HepG2 (cell line): Measurements from ENCODE around the gene TMEM129. TPM values are rescaled to one million over a fixed set of nuclear protein-coding genes. Genes with fewer than 3 reads are reported as not detected.
A peak's percentile ranks its signal among the peaks of the same experiment; 100 is the strongest.

ENCODE experiments used
- ASH2L ChIP-seq: fragments of 300-600, 200-600 bp; sonication (generic); IDR thresholded peaks from 2 replicates; pipeline ENCODE4 v1.7.0; 2017; ENCODE audit warnings: low read depth, mild to moderate bottlenecking, moderate library complexity, mixed read lengths, low read length; ENCODE audit not compliant: insufficient read length
- HDAC2 ChIP-seq: sonication (generic); formaldehyde crosslinking; IDR thresholded peaks from 2 replicates; pipeline ENCODE4 v1.4.0; 2020; ENCODE audit warnings: missing genetic modification reagents
- MTF1 ChIP-seq: sonication (generic); formaldehyde crosslinking; IDR thresholded peaks from 2 replicates; pipeline ENCODE4 v1.5.0; 2020; ENCODE audit warnings: missing genetic modification reagents
- MXD1 ChIP-seq: sonication (generic); formaldehyde crosslinking; IDR thresholded peaks from 2 replicates; pipeline ENCODE4 v1.4.0; 2020; ENCODE audit warnings: mild to moderate bottlenecking, missing genetic modification reagents
- NBN ChIP-seq: fragments of 450-650 bp; conservative IDR thresholded peaks from 2 replicates; pipeline ENCODE4 v1.6.1; 2017
- NFKBIZ ChIP-seq: IDR thresholded peaks from 2 replicates; pipeline ENCODE4 v1.6.1; 2018; ENCODE audit warnings: missing genetic modification reagents, missing compliant biosample characterization
- RCOR2 ChIP-seq: IDR thresholded peaks from 2 replicates; pipeline ENCODE4 v1.6.1; 2016; ENCODE audit warnings: missing biosample characterization, missing genetic modification reagents
- RFX3 ChIP-seq: IDR thresholded peaks from 2 replicates; pipeline ENCODE4 v1.6.1; 2016; ENCODE audit warnings: missing biosample characterization, missing genetic modification reagents
- SMAD1 ChIP-seq: sonication (generic); formaldehyde crosslinking; IDR thresholded peaks from 2 replicates; pipeline ENCODE4 v1.4.0; 2020; ENCODE audit warnings: missing genetic modification reagents, low read depth, mild to moderate bottlenecking, borderline replicate concordance
- SMC3 ChIP-seq: IDR thresholded peaks from 2 replicates; pipeline ENCODE4 v1.6.1; 2011; ENCODE audit warnings: low read length, improper control_type of control experiment
- SMYD3 ChIP-seq: sonication (generic); formaldehyde crosslinking; IDR thresholded peaks from 2 replicates; pipeline ENCODE4 v1.8.1; 2023; ENCODE audit warnings: mild to moderate bottlenecking, missing genetic modification reagents
- SOX13 ChIP-seq, 3 experiments: fragments of 450-650 bp in 1 of 3; sonication (generic) in 1 of 3; formaldehyde crosslinking in 1 of 3; IDR thresholded peaks in 2 of 3; conservative IDR thresholded peaks in 1 of 3; 2 replicates each; pipeline versions ENCODE4 v1.5.0 to v1.6.1; 2016 to 2020; ENCODE audit warnings: antibody characterized with exemption in 1 of 3, mild to moderate bottlenecking in 1 of 3, missing compliant biosample characterization in 1 of 3, missing genetic modification reagents in 1 of 3, moderate library complexity in 1 of 3
- TAF1 ChIP-seq: sonication (generic); formaldehyde crosslinking; IDR thresholded peaks from 2 replicates; pipeline ENCODE4 v1.4.0; 2020; ENCODE audit warnings: missing genetic modification reagents
- TEAD3 ChIP-seq: optimal IDR thresholded peaks from 2 replicates; pipeline ENCODE3; 2016; ENCODE audit warnings: borderline replicate concordance
- TRIM24 ChIP-seq: sonication (generic); formaldehyde crosslinking; IDR thresholded peaks from 2 replicates; pipeline ENCODE4 v1.8.0; 2022; ENCODE audit warnings: mild to moderate bottlenecking, missing genetic modification reagents
- U2AF1 ChIP-seq: fragments of 200-400 bp; formaldehyde crosslinking; optimal IDR thresholded peaks from 2 replicates; pipeline ENCODE3; 2017; ENCODE audit warnings: mild to moderate bottlenecking, low read depth, low read length
- U2AF2 ChIP-seq: fragments of 200-400 bp; formaldehyde crosslinking; IDR thresholded peaks from 2 replicates; pipeline ENCODE4 v1.6.1; 2017; ENCODE audit warnings: low read depth, mild to moderate bottlenecking, low read length
- ZBTB44 ChIP-seq: sonication (generic); formaldehyde crosslinking; IDR thresholded peaks from 2 replicates; pipeline ENCODE4 v1.4.0; 2020; ENCODE audit warnings: missing genetic modification reagents
- ZFP1 ChIP-seq: IDR thresholded peaks from 2 replicates; pipeline ENCODE4 v1.6.1; 2016
- ZNF225 ChIP-seq: sonication (generic); formaldehyde crosslinking; IDR thresholded peaks from 2 replicates; pipeline ENCODE4 v1.4.0; 2020; ENCODE audit warnings: mild to moderate bottlenecking, missing genetic modification reagents
- ZNF557 ChIP-seq: sonication (generic); formaldehyde crosslinking; IDR thresholded peaks from 2 replicates; pipeline ENCODE4 v1.4.0; 2020; ENCODE audit warnings: missing genetic modification reagents
- ZNF747 ChIP-seq: sonication (generic); formaldehyde crosslinking; IDR thresholded peaks from 2 replicates; pipeline ENCODE4 v1.8.1; 2023; ENCODE audit warnings: missing genetic modification reagents, mild to moderate bottlenecking, borderline replicate concordance
- ZNF749 ChIP-seq: sonication (generic); formaldehyde crosslinking; IDR thresholded peaks from 2 replicates; pipeline ENCODE4 v1.8.0; 2022; ENCODE audit warnings: mild to moderate bottlenecking, missing genetic modification reagents, moderate library complexity, borderline replicate concordance
- ZNF850 ChIP-seq: sonication (generic); formaldehyde crosslinking; conservative IDR thresholded peaks from 2 replicates; pipeline ENCODE4 v1.9.0; 2021; ENCODE audit warnings: mild to moderate bottlenecking, missing genetic modification reagents
- polyA plus RNA-seq, 8 experiments: library from polyadenylated mRNA; depleted of rRNA in 3 of 8; stranded (reverse) in 7 of 8; unstranded in 1 of 8; fragments of >200 nt; fragmentation: Illumina TruSeq in 4 of 8; extraction: Trizol in 4 of 8; gene quantifications; 2 replicates each; pipeline versions ENCODE4 v1.2.1 to v1.2.3, GENCODE V29; 2011 to 2016; ENCODE audit warnings: low read depth in 4 of 8, missing spikeins in 1 of 8, mixed read lengths in 1 of 8; ENCODE audit not compliant: insufficient read depth in 1 of 8
- total RNA-seq, 5 experiments: library from RNA; depleted of rRNA; stranded (reverse); fragments of >200 nt; fragmentation: Illumina TruSeq; extraction: Trizol; gene quantifications; 2 replicates each; pipeline ENCODE4 v1.2.3, GENCODE V29; 2016; ENCODE audit warnings: low read depth in 1 of 5
- TF ChIP-seq, protein P1 (sequence below): sonication (generic); formaldehyde crosslinking; IDR thresholded peaks from 2 replicates; pipeline ENCODE4 v1.4.0; 2020; ENCODE audit warnings: mild to moderate bottlenecking, low read depth, missing genetic modification reagents
- TF ChIP-seq, protein P2 (sequence below): sonication (generic); formaldehyde crosslinking; IDR thresholded peaks from 2 replicates; pipeline ENCODE4 v1.9.0; 2022; ENCODE audit warnings: low read depth, missing genetic modification reagents

Gene TMEM129
- total and polyA plus RNA-seq, 2 of the 13 experiments (the other 11 are each of a cell fraction or from before 2014, with no cell fraction given), result 19.0 to 25.8 TPM

- no peak for TF ChIP-seq SOX13 (IDR thresholded peaks at IDR 0.05)
- no peak for TF ChIP-seq SOX13 (CRISPR knock-in tag; conservative IDR thresholded peaks at IDR 0.05 in 1 of 2, IDR thresholded peaks at IDR 0.05 in 1 of 2)
- peak; percentile 59; the same call in 1 of the 2 replicates for TF ChIP-seq ZNF225 (CRISPR knock-in tag)
- no peak for TF ChIP-seq ZFP1 (CRISPR knock-in tag)
- no peak for TF ChIP-seq U2AF2
- TF ChIP-seq ZNF850 (CRISPR knock-in tag), result no peak
- TF ChIP-seq ZBTB44 (CRISPR knock-in tag), result no peak
- TF ChIP-seq ZNF747 (CRISPR knock-in tag), result no peak
- peak; percentile 62 for TF ChIP-seq ASH2L
- TF ChIP-seq, protein P1, sequence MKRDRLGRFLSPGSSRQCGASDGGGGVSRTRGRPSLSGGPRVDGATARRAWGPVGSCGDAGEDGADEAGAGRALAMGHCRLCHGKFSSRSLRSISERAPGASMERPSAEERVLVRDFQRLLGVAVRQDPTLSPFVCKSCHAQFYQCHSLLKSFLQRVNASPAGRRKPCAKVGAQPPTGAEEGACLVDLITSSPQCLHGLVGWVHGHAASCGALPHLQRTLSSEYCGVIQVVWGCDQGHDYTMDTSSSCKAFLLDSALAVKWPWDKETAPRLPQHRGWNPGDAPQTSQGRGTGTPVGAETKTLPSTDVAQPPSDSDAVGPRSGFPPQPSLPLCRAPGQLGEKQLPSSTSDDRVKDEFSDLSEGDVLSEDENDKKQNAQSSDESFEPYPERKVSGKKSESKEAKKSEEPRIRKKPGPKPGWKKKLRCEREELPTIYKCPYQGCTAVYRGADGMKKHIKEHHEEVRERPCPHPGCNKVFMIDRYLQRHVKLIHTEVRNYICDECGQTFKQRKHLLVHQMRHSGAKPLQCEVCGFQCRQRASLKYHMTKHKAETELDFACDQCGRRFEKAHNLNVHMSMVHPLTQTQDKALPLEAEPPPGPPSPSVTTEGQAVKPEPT (CRISPR knock-in tag), result 0 out of 2 replicates have a peak, but pooled peaks have one; percentile 43
- TF ChIP-seq SMAD1 (CRISPR knock-in tag), result peak; percentile 75; the same call in 1 of the 2 replicates
- no peak for TF ChIP-seq NBN
- TF ChIP-seq ZNF749 (CRISPR knock-in tag), result no peak
- TF ChIP-seq SMYD3 (CRISPR knock-in tag), result no peak
- no peak for TF ChIP-seq NFKBIZ
- no peak for TF ChIP-seq RCOR2 (CRISPR knock-in tag)
- TF ChIP-seq HDAC2 (CRISPR knock-in tag), result no peak
- no peak for TF ChIP-seq RFX3
- TF ChIP-seq, protein P2, sequence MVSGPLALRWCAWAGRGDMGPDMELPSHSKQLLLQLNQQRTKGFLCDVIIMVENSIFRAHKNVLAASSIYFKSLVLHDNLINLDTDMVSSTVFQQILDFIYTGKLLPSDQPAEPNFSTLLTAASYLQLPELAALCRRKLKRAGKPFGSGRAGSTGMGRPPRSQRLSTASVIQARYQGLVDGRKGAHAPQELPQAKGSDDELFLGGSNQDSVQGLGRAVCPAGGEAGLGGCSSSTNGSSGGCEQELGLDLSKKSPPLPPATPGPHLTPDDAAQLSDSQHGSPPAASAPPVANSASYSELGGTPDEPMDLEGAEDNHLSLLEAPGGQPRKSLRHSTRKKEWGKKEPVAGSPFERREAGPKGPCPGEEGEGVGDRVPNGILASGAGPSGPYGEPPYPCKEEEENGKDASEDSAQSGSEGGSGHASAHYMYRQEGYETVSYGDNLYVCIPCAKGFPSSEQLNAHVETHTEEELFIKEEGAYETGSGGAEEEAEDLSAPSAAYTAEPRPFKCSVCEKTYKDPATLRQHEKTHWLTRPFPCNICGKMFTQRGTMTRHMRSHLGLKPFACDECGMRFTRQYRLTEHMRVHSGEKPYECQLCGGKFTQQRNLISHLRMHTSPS (CRISPR knock-in tag), result 0 out of 2 replicates have a peak, but pooled peaks have one; percentile 9
- no peak; the same call in 1 of the 2 replicates for TF ChIP-seq MTF1
- no peak for TF ChIP-seq ZNF557
- no peak for TF ChIP-seq TEAD3 (CRISPR knock-in tag)
- TF ChIP-seq MXD1 (CRISPR knock-in tag), result peak; percentile 81
- TF ChIP-seq U2AF1, result no peak
- no peak for TF ChIP-seq TRIM24
- TF ChIP-seq TAF1 (CRISPR knock-in tag), result peak; percentile 59; the same call in 1 of the 2 replicates
- no peak for TF ChIP-seq SMC3
These were observed 750 bp downstream of the TMEM129 start (continued) for GRCh38 chr4:1720163-1720983.
